ENCODE data around the gene EFHD1. TPM values are rescaled to one million over a fixed set of nuclear protein-coding genes. Genes with fewer than 3 reads are reported as not detected.
A peak's percentile ranks its signal among the peaks of the same experiment; 100 is the strongest.

Gene EFHD1
- total and polyA plus RNA-seq, 5 donors from 2014 or later = 0.52 to 1.3 (median 1.0) TPM

GRCh38 chr2:232609607-232610006, 23.8 kb upstream of the EFHD1 start:
- H3K9me3 Mint-ChIP-seq = no peaks in the 10 kb centered on the region
- peaks cover 5% of the 10 kb centered on the region for H3K27me3 Mint-ChIP-seq
- no peaks in the 10 kb centered on the region for H3K36me3 Mint-ChIP-seq
- H3K4me3 ChIP-seq (ENCODE audit: low read depth, low read length) = no peak overlapping the region
- DNase-seq (no peak), ATAC-seq (ENCODE audit: low read depth in 2 of 2) (no peak)
- no peak overlapping the region for H3K4me3 Mint-ChIP-seq
- H3K4me1 Mint-ChIP-seq = peaks cover 0 to 14% (median 4%) of the 10 kb centered on the region in 4 donors
- H3K9me3 ChIP-seq (ENCODE audit: control insufficient read depth in 2 of 2, low read length in 2 of 2) = no peaks in the 10 kb centered on the region
- H3K36me3 ChIP-seq (ENCODE audit: control insufficient read depth, insufficient read depth, low read length) = no peaks in the 10 kb centered on the region
- H3K27ac ChIP-seq (ENCODE audit: insufficient read depth, low read length, poor library complexity, severe bottlenecking) = no peak overlapping the region
- H3K27me3 ChIP-seq (ENCODE audit: control insufficient read depth, insufficient read depth, low read length) = no peaks in the 10 kb centered on the region
- H3K4me1 ChIP-seq (ENCODE audit: control insufficient read depth, insufficient read depth, low read length, poor library complexity, severe bottlenecking) = peaks cover 8% of the 10 kb centered on the region
- no peak overlapping the region for H3K27ac Mint-ChIP-seq

- no peak overlapping the region for H3K27ac Mint-ChIP-seq
These were observed 23.3 kb upstream of the EFHD1 start for GRCh38 chr2:232610081-232610480.

GRCh38 chr2:232611061-232611460, 22.3 kb upstream of the EFHD1 start:
- Histone ChIP-seq H3K27ac (ENCODE audit: insufficient read depth, low read length, poor library complexity, severe bottlenecking) (no peak overlapping the region), H3K36me3 (ENCODE audit: control insufficient read depth, insufficient read depth, low read length) (no peaks in the 10 kb centered on the region), H3K4me1 (ENCODE audit: control insufficient read depth, insufficient read depth, low read length, poor library complexity, severe bottlenecking) (peaks cover 4% of the 10 kb centered on the region), H3K4me3 (ENCODE audit: low read depth, low read length) (no peak overlapping the region), H3K27me3 (ENCODE audit: control insufficient read depth, insufficient read depth, low read length) (no peaks in the 10 kb centered on the region), H3K9me3 (ENCODE audit: control insufficient read depth in 2 of 2, low read length in 2 of 2) (no peaks in the 10 kb centered on the region)
- no peak overlapping the region for H3K4me3 Mint-ChIP-seq
- H3K27me3 Mint-ChIP-seq = peaks cover 5% of the 10 kb centered on the region
- peaks cover 0 to 4% (median 2%) of the 10 kb centered on the region in 4 donors for H3K4me1 Mint-ChIP-seq
- ATAC-seq (ENCODE audit: low read depth in 2 of 2) = no peak
- no peak overlapping the region for H3K27ac Mint-ChIP-seq
- no peaks in the 10 kb centered on the region for H3K36me3 Mint-ChIP-seq
- DNase-seq = no peak
- no peaks in the 10 kb centered on the region for H3K9me3 Mint-ChIP-seq

More at GRCh38 chr2:232610081-232610480, 23.3 kb upstream of the EFHD1 start:
- Histone ChIP-seq H3K4me3 (ENCODE audit: low read depth, low read length) (no peak overlapping the region), H3K4me1 (ENCODE audit: control insufficient read depth, insufficient read depth, low read length, poor library complexity, severe bottlenecking) (peaks cover 8% of the 10 kb centered on the region), H3K9me3 (ENCODE audit: control insufficient read depth in 2 of 2, low read length in 2 of 2) (no peaks in the 10 kb centered on the region), H3K27ac (ENCODE audit: insufficient read depth, low read length, poor library complexity, severe bottlenecking) (no peak overlapping the region), H3K36me3 (ENCODE audit: control insufficient read depth, insufficient read depth, low read length) (no peaks in the 10 kb centered on the region), H3K27me3 (ENCODE audit: control insufficient read depth, insufficient read depth, low read length) (no peaks in the 10 kb centered on the region)
- no peak overlapping the region for H3K4me3 Mint-ChIP-seq
- H3K9me3 Mint-ChIP-seq = no peaks in the 10 kb centered on the region
- H3K36me3 Mint-ChIP-seq = no peaks in the 10 kb centered on the region
- DNase-seq (no peak), ATAC-seq (ENCODE audit: low read depth in 2 of 2) (no peak)
- peaks cover 0 to 11% (median 4%) of the 10 kb centered on the region in 4 donors for H3K4me1 Mint-ChIP-seq
- H3K27me3 Mint-ChIP-seq = peaks cover 5% of the 10 kb centered on the region

- ATAC-seq (ENCODE audit: low read depth in 2 of 2) = no peak
These were observed 21.7 kb upstream of the EFHD1 start for GRCh38 chr2:232611559-232612218.

GRCh38 chr2:232613538-232614134, 19.8 kb upstream of the EFHD1 start:
- no peak for DNase-seq
- H3K27me3 ChIP-seq (ENCODE audit: control insufficient read depth, insufficient read depth, low read length) = no peaks in the 10 kb centered on the region
- Mint-ChIP-seq H3K9me3 (no peaks in the 10 kb centered on the region), H3K4me1 (peaks cover 0 to 4% (median 0%) of the 10 kb centered on the region in 4 donors), H3K36me3 (no peaks in the 10 kb centered on the region), H3K27ac (no peak overlapping the region), H3K4me3 (peak overlapping the region in 1 of 4 donors; percentile 16), H3K27me3 (peaks cover 8% of the 10 kb centered on the region)
- no peaks in the 10 kb centered on the region for H3K9me3 ChIP-seq (ENCODE audit: control insufficient read depth in 2 of 2, low read length in 2 of 2)
- no peaks in the 10 kb centered on the region for H3K36me3 ChIP-seq (ENCODE audit: control insufficient read depth, insufficient read depth, low read length)
- no peak for ATAC-seq (ENCODE audit: low read depth in 2 of 2)
- no peaks in the 10 kb centered on the region for H3K4me1 ChIP-seq (ENCODE audit: control insufficient read depth, insufficient read depth, low read length, poor library complexity, severe bottlenecking)
- H3K4me3 ChIP-seq (ENCODE audit: low read depth, low read length) = no peak overlapping the region
- H3K27ac ChIP-seq (ENCODE audit: insufficient read depth, low read length, poor library complexity, severe bottlenecking) = no peak overlapping the region

More at GRCh38 chr2:232611559-232612218, 21.7 kb upstream of the EFHD1 start:
- H3K27me3 ChIP-seq (ENCODE audit: control insufficient read depth, insufficient read depth, low read length) = no peaks in the 10 kb centered on the region
- H3K4me1 ChIP-seq (ENCODE audit: control insufficient read depth, insufficient read depth, low read length, poor library complexity, severe bottlenecking) = no peaks in the 10 kb centered on the region
- H3K9me3 ChIP-seq (ENCODE audit: control insufficient read depth in 2 of 2, low read length in 2 of 2) = no peaks in the 10 kb centered on the region
- H3K27ac Mint-ChIP-seq = no peak overlapping the region
- peaks cover 0 to 4% (median 0%) of the 10 kb centered on the region in 4 donors for H3K4me1 Mint-ChIP-seq
- no peak overlapping the region for H3K4me3 ChIP-seq (ENCODE audit: low read depth, low read length)
- H3K27ac ChIP-seq (ENCODE audit: insufficient read depth, low read length, poor library complexity, severe bottlenecking) = no peak overlapping the region
- no peaks in the 10 kb centered on the region for H3K36me3 ChIP-seq (ENCODE audit: control insufficient read depth, insufficient read depth, low read length)
- peaks cover 7% of the 10 kb centered on the region for H3K27me3 Mint-ChIP-seq
- H3K4me3 Mint-ChIP-seq = peak overlapping the region in 1 of 4 donors; percentile 12
- no peaks in the 10 kb centered on the region for H3K36me3 Mint-ChIP-seq
- DNase-seq = peak; percentile 41 to 46 (median 45)
- H3K9me3 Mint-ChIP-seq = no peaks in the 10 kb centered on the region

- no peak overlapping the region for H3K4me3 Mint-ChIP-seq
- Histone ChIP-seq H3K36me3 (ENCODE audit: control insufficient read depth, insufficient read depth, low read length) (no peaks in the 10 kb centered on the region), H3K4me3 (ENCODE audit: low read depth, low read length) (no peak overlapping the region), H3K27me3 (ENCODE audit: control insufficient read depth, insufficient read depth, low read length) (no peaks in the 10 kb centered on the region), H3K4me1 (ENCODE audit: control insufficient read depth, insufficient read depth, low read length, poor library complexity, severe bottlenecking) (no peaks in the 10 kb centered on the region), H3K9me3 (ENCODE audit: control insufficient read depth in 2 of 2, low read length in 2 of 2) (no peaks in the 10 kb centered on the region), H3K27ac (ENCODE audit: insufficient read depth, low read length, poor library complexity, severe bottlenecking) (no peak overlapping the region)
- DNase-seq (no peak), ATAC-seq (ENCODE audit: low read depth in 2 of 2) (no peak)
- H3K27ac Mint-ChIP-seq = no peak overlapping the region
- no peaks in the 10 kb centered on the region for H3K36me3 Mint-ChIP-seq
- H3K9me3 Mint-ChIP-seq = no peaks in the 10 kb centered on the region
- peaks cover 10% of the 10 kb centered on the region for H3K27me3 Mint-ChIP-seq
- peaks cover 0 to 4% (median 0%) of the 10 kb centered on the region in 4 donors for H3K4me1 Mint-ChIP-seq
These were observed 18.1 kb upstream of the EFHD1 start for GRCh38 chr2:232615339-232615738.

GRCh38 chr2:232621186-232621585, 12.2 kb upstream of the EFHD1 start:
- H3K4me1 Mint-ChIP-seq = no peaks in the 10 kb centered on the region

More at GRCh38 chr2:232621186-232621585, 12.2 kb upstream of the EFHD1 start:
- Mint-ChIP-seq H3K9me3 (peaks cover 0 to 3% (median 0%) of the 10 kb centered on the region in 7 donors), H3K27ac (peak overlapping the region in 1 of 3 donors; percentile 48), H3K27me3 (peaks cover 25% of the 10 kb centered on the region), H3K4me3 (no peak overlapping the region), H3K36me3 (no peaks in the 10 kb centered on the region)
- ATAC-seq (ENCODE audit: low read depth in 2 of 2) (no peak), DNase-seq (no peak)
- H3K27me3 ChIP-seq (ENCODE audit: control insufficient read depth, insufficient read depth, low read length) = no peaks in the 10 kb centered on the region
- H3K27ac ChIP-seq (ENCODE audit: insufficient read depth, low read length, poor library complexity, severe bottlenecking) = no peak overlapping the region
- no peaks in the 10 kb centered on the region for H3K9me3 ChIP-seq (ENCODE audit: control insufficient read depth in 2 of 2, low read length in 2 of 2)
- H3K4me3 ChIP-seq (ENCODE audit: low read depth, low read length) = no peak overlapping the region
- H3K36me3 ChIP-seq (ENCODE audit: control insufficient read depth, insufficient read depth, low read length) = no peaks in the 10 kb centered on the region
- H3K4me1 ChIP-seq (ENCODE audit: control insufficient read depth, insufficient read depth, low read length, poor library complexity, severe bottlenecking) = no peaks in the 10 kb centered on the region
